ENCODE measurements around the gene IL11RA. TPM values are rescaled to one million over a fixed set of nuclear protein-coding genes. Genes with fewer than 3 reads are reported as not detected.

Gene IL11RA
- total and polyA plus RNA-seq, 10 of the 15 experiments (the other 5 are each of a cell fraction or from before 2014, with no cell fraction given) = 0.32 to 5.8 (median 2.2) TPM

DNA sequence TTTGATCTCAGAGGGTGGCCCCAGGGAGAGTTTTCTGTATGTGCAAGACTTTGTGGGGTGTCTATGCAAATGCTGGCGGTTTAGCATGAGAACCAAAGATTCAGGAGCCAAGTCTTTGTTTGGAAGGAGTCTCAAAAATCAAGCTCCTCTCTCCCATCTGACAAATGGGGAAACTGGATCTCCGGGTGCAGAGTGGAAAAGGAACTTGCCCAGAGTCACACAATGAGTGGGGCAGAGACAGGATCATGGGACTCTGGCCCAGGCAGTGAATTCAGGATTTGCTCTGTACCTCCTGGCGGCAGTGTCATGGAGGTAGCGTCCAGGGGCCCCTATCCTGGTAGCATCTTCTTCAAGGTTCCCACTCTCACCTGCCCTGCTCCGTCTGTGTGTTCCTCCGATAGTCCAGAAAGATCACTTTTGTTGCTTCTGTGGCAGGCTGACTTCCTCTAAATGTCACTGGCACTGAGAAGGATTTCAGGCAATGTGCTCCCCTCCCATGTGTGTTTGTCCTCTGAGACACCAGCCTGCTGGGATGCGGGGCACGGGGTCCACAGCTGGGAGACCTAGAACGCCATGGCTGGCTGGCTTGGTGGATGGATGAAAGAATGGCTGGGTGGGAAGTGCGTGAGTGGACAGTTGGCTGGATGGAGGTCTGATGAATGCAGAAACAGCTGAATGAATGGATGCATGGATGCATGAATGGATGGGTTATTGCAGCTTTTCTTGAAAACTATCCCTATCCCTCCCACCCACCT is 35.5 kb downstream of the IL11RA start:
- no peak for DNase-seq (ENCODE audit: low read depth, low spot score)
- ChIA-PET POLR2A (no interaction called here), RAD21 (ENCODE audit: unreplicated experiment) (no interaction called here), CTCF (interaction anchor here (1.1 kb wide), 2 partner anchors 13 kb away, joined by 4 to 5 read pairs; no protein-coding TSS in a partner anchor), SMC1A (ENCODE audit: uncharacterized antibody, unreplicated experiment) (no interaction called here)
- 21% methylated on average over 10 of the region's 10 CpGs for WGBS (ENCODE audit: insufficient coverage, insufficient replicate concordance, low lambda C conversion rate, missing lambda C conversion rate)
- BruUV-seq (replicated peaks) = no TSS peak
- H3K9ac ChIP-seq (ENCODE audit: control insufficient read depth, insufficient read depth, low read length) = no peak overlapping the region
- peaks cover 16% of the 10 kb centered on the region for H3K4me1 ChIP-seq (ENCODE audit: control insufficient read depth, insufficient read depth, low read length)
- H4K20me1 ChIP-seq (ENCODE audit: control insufficient read depth, insufficient read depth) = no peaks in the 10 kb centered on the region
- no peak for FAIRE-seq
- no peaks in the 10 kb centered on the region for H3K9me3 ChIP-seq (replicated peaks; ENCODE audit: control insufficient read depth, insufficient read depth, low read length)
- H3K79me2 ChIP-seq (ENCODE audit: control insufficient read depth, insufficient read depth, low read length) = no peaks in the 10 kb centered on the region
- H3K36me3 ChIP-seq (ENCODE audit: control insufficient read depth in 2 of 2, insufficient read depth in 2 of 2, low read length in 1 of 2) = no peaks in the 10 kb centered on the region
- intact Hi-C loops (cut with micrococcal nuclease; ENCODE audit: unreplicated experiment) = no loop called here
- no peak overlapping the region for H3K27ac ChIP-seq (ENCODE audit: control insufficient read depth, insufficient read depth)
- H3K4me3 ChIP-seq = no peak overlapping the region
- H3K27me3 ChIP-seq (replicated peaks in 1 of 2; ENCODE audit: control insufficient read depth in 2 of 2, insufficient read depth in 2 of 2, low read length in 1 of 2) = no peaks in the 10 kb centered on the region; a peak in 2 of 4 replicates
- H2AFZ ChIP-seq (ENCODE audit: control insufficient read depth, low read depth, low read length) = no peak overlapping the region
- ATAC-seq = no peak
- no peak overlapping the region for H3K4me2 ChIP-seq (ENCODE audit: control insufficient read depth, insufficient read depth)
- TF ChIP-seq YY1 (IDR thresholded peaks at IDR 0.05; ENCODE audit: low read depth, low read length) (no peak), POU2F2 (IDR thresholded peaks at IDR 0.05; ENCODE audit: borderline replicate concordance, low read depth, low read length) (peak; percentile 48; the same call in 1 of the 3 replicates)
- in situ Hi-C loops (cut with MboI) = no loop called here

GRCh38 chr9:34688329-34689115 is 36.5 kb downstream of the IL11RA start:
- Histone ChIP-seq H3K36me3 (ENCODE audit: control insufficient read depth in 2 of 2, insufficient read depth in 2 of 2, low read length in 1 of 2) (no peaks in the 10 kb centered on the region), H2AFZ (ENCODE audit: control insufficient read depth, low read depth, low read length) (no peak overlapping the region), H3K79me2 (ENCODE audit: control insufficient read depth, insufficient read depth, low read length) (no peaks in the 10 kb centered on the region), H3K4me3 (no peak overlapping the region), H3K27ac (ENCODE audit: control insufficient read depth, insufficient read depth) (no peak overlapping the region), H4K20me1 (ENCODE audit: control insufficient read depth, insufficient read depth) (no peaks in the 10 kb centered on the region), H3K27me3 (replicated peaks in 1 of 2; ENCODE audit: control insufficient read depth in 2 of 2, insufficient read depth in 2 of 2, low read length in 1 of 2) (no peaks in the 10 kb centered on the region; a peak in 2 of 4 replicates), H3K9ac (ENCODE audit: control insufficient read depth, insufficient read depth, low read length) (no peak overlapping the region), H3K4me1 (ENCODE audit: control insufficient read depth, insufficient read depth, low read length) (peaks cover 16% of the 10 kb centered on the region), H3K4me2 (ENCODE audit: control insufficient read depth, insufficient read depth) (no peak overlapping the region), H3K9me3 (replicated peaks; ENCODE audit: control insufficient read depth, insufficient read depth, low read length) (no peaks in the 10 kb centered on the region)
- ChIA-PET RAD21 (ENCODE audit: unreplicated experiment) (no interaction called here), SMC1A (ENCODE audit: uncharacterized antibody, unreplicated experiment) (no interaction called here), POLR2A (no interaction called here), CTCF (no interaction called here)
- no peak for TF ChIP-seq ZNF207 (IDR thresholded peaks at IDR 0.05; ENCODE audit: borderline replicate concordance)
- FAIRE-seq = no peak
- DNase-seq (ENCODE audit: low read depth, low spot score) = no peak
- ATAC-seq = no peak
- intact Hi-C loops (cut with micrococcal nuclease; ENCODE audit: unreplicated experiment) (no loop called here), in situ Hi-C loops (cut with MboI) (no loop called here)
- WGBS (ENCODE audit: insufficient coverage, insufficient replicate concordance, low lambda C conversion rate, missing lambda C conversion rate) = 12% methylated on average over 5 of the region's 5 CpGs
- BruUV-seq (replicated peaks) = no TSS peak
